Calu3 (cell line): ENCODE measurements around the gene P2RY12. TPM values are rescaled to one million over a fixed set of nuclear protein-coding genes. Genes with fewer than 3 reads are reported as not detected.

ENCODE experiments used
- BruUV-seq: library from RNA; stranded (reverse); fragments of 400-500 nt; replicated peaks from 2 replicates; lab custom pipeline; 2021; lab: Mats Ljungman, UMichigan
- CTCF ChIA-PET: fragments of 300-600 bp; sonication (Branson Sonifier 250); formaldehyde crosslinking; loops from one replicate; lab custom pipeline; 2022; ENCODE audit warnings: antibody characterized with exemption; lab: Charles Lee
- DNase-seq: peaks from one replicate; pipeline ENCODE4 v3.0.0; 2022
- H3K27ac Mint-ChIP-seq: one replicate; pipeline ENCODE4 v1.8.0; 2022; ENCODE audit warnings: mixed read lengths; ENCODE audit not compliant: unreplicated experiment
- H3K27me3 Mint-ChIP-seq: one replicate; pipeline ENCODE4 v1.8.0; 2022; ENCODE audit warnings: mixed read lengths; ENCODE audit not compliant: unreplicated experiment
- H3K36me3 Mint-ChIP-seq: one replicate; pipeline ENCODE4 v1.8.0; 2022; ENCODE audit warnings: mild to moderate bottlenecking, moderate library complexity, mixed read lengths; ENCODE audit not compliant: insufficient read depth, unreplicated experiment
- H3K4me1 Mint-ChIP-seq: one replicate; pipeline ENCODE4 v1.8.0; 2022; ENCODE audit warnings: mild to moderate bottlenecking, low read depth, mixed read lengths; ENCODE audit not compliant: unreplicated experiment
- H3K4me3 Mint-ChIP-seq: one replicate; pipeline ENCODE4 v1.8.0; 2022; ENCODE audit warnings: mild to moderate bottlenecking, low read depth, moderate library complexity, mixed read lengths; ENCODE audit not compliant: unreplicated experiment
- H3K9me3 Mint-ChIP-seq: one replicate; pipeline ENCODE4 v1.8.0; 2022; ENCODE audit warnings: low read depth, mixed read lengths; ENCODE audit not compliant: unreplicated experiment
- CTCF ChIP-seq: fragments of 200-600 bp; IDR thresholded peaks from one replicate; pipeline ENCODE4 v1.8.0; 2022; ENCODE audit warnings: antibody characterized with exemption; ENCODE audit not compliant: unreplicated experiment
- intact Hi-C: fragments of 100-400 bp; cut with micrococcal nuclease; formaldehyde crosslinking; loops from one replicate; pipeline ENCODE4 v1.10.0; 2022; ENCODE audit not compliant: unreplicated experiment
- total RNA-seq: library from RNA; stranded (reverse); gene quantifications from 2 replicates; pipeline ENCODE4 v1.2.3, GENCODE V29; 2022

Gene P2RY12
- total RNA-seq, 1 experiment from 2014 or later: not detected

DNA sequence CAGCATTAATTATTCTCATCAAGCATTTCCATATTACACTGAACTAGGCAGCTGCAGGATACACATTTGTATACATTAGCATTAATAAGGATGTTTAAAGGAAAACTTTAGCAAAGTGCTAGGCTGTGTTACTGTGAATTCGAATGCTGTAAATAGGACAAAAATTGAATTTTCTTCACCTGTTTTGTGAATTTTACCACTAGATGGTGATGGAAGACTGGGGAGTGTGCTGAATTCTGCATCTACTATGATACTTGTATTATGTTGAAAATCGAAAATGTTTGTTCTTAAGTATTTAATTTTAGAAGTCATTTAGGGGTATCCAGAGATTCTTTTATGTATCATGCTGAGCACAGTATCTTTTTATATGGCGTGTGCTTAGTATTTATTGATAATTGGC is 93.9 kb downstream of the P2RY12 start:
- H3K4me3 Mint-ChIP-seq: no peak overlapping the region
- DNase-seq: peak; percentile 25
- H3K27me3 Mint-ChIP-seq: no peaks in the 10 kb centered on the region
- H3K4me1 Mint-ChIP-seq: no peaks in the 10 kb centered on the region
- CTCF ChIA-PET: no interaction called here
- no peaks in the 10 kb centered on the region for H3K36me3 Mint-ChIP-seq
- no peak overlapping the region for H3K27ac Mint-ChIP-seq
- H3K9me3 Mint-ChIP-seq: no peaks in the 10 kb centered on the region
- TF ChIP-seq CTCF: peak; percentile 63
- intact Hi-C loops: loop anchor here (1.0 to 5.0 kb wide), 4 partner anchors 37 to 628 kb away; no protein-coding TSS in a partner anchor
- no TSS peak for BruUV-seq

- DNase-seq: no peak
- intact Hi-C loops: no loop called here
- TF ChIP-seq CTCF: no peak
- H3K4me1 Mint-ChIP-seq: no peaks in the 10 kb centered on the region
- H3K27me3 Mint-ChIP-seq: no peaks in the 10 kb centered on the region
- CTCF ChIA-PET: interaction anchor here (1.3 kb wide), 1 partner anchor 144 kb away, joined by 3 read pairs; no protein-coding TSS in a partner anchor
- H3K36me3 Mint-ChIP-seq: no peaks in the 10 kb centered on the region
- H3K27ac Mint-ChIP-seq: no peak overlapping the region
- no peak overlapping the region for H3K4me3 Mint-ChIP-seq
- H3K9me3 Mint-ChIP-seq: no peaks in the 10 kb centered on the region
- BruUV-seq: no TSS peak
Measured at GRCh38 chr3:151289445-151289844, 95.1 kb downstream of the P2RY12 start.

Other genes starting within 250 kb of the P2RY12 start
- not detected in 2 replicates for gene GPR171, start 181.5 kb downstream of the P2RY12 start, total RNA-seq
- gene P2RY14, start 106.2 kb downstream of the P2RY12 start, total RNA-seq: not detected in 2 replicates
- gene GPR87, start 67.9 kb downstream of the P2RY12 start, total RNA-seq: 1.2 and 1.5 TPM in 2 replicates
- not detected in 2 replicates for gene P2RY13, start 55.2 kb downstream of the P2RY12 start, total RNA-seq
- 0.24 and 0.29 TPM in 2 replicates for gene IGSF10, start 76.3 kb upstream of the P2RY12 start, total RNA-seq